GM12865 (cell line): ENCODE data around the gene SASS6.

Experiments used
- DNase-seq: peaks from one replicate; pipeline ENCODE4 v3.0.0; 2010; ENCODE audit warnings: low read depth
- H3K4me3 ChIP-seq: 2 replicates; pipeline ENCODE4 v1.5.1; 2011; ENCODE audit warnings: mild to moderate bottlenecking, low read depth, low read length, control low read depth
- TF ChIP-seq, protein P1 (sequence below): IDR thresholded peaks from 2 replicates; pipeline ENCODE4 v1.5.1; 2011; ENCODE audit warnings: low read length, control low read depth, low read depth, inconsistent platforms; ENCODE audit not compliant: insufficient read depth; ENCODE audit errors: missing control alignments

The SASS6 gene

DNA sequence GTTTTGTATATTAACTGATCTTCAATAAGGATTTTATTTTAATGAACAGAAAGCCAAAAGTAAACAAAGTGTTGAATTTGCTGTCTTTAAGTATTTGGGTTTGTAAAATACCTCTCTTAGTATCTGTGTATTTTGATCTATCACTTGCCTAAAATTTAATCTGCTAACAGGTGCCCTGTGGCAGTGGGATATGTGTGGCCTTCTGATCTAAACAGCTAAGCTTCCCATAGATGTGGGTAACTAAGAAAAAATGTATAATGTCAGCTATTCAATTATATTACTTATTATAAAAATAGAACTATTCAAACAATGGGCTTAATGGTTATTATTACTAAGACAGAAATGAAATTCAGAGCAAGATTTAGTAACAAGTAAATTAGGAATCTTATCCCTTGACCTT lies 30.2 kb upstream of the SASS6 start:
- TF ChIP-seq, protein P1, sequence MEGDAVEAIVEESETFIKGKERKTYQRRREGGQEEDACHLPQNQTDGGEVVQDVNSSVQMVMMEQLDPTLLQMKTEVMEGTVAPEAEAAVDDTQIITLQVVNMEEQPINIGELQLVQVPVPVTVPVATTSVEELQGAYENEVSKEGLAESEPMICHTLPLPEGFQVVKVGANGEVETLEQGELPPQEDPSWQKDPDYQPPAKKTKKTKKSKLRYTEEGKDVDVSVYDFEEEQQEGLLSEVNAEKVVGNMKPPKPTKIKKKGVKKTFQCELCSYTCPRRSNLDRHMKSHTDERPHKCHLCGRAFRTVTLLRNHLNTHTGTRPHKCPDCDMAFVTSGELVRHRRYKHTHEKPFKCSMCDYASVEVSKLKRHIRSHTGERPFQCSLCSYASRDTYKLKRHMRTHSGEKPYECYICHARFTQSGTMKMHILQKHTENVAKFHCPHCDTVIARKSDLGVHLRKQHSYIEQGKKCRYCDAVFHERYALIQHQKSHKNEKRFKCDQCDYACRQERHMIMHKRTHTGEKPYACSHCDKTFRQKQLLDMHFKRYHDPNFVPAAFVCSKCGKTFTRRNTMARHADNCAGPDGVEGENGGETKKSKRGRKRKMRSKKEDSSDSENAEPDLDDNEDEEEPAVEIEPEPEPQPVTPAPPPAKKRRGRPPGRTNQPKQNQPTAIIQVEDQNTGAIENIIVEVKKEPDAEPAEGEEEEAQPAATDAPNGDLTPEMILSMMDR, result no peak
- no peak for DNase-seq
- H3K4me3 ChIP-seq, result no peak overlapping the region

DNA sequence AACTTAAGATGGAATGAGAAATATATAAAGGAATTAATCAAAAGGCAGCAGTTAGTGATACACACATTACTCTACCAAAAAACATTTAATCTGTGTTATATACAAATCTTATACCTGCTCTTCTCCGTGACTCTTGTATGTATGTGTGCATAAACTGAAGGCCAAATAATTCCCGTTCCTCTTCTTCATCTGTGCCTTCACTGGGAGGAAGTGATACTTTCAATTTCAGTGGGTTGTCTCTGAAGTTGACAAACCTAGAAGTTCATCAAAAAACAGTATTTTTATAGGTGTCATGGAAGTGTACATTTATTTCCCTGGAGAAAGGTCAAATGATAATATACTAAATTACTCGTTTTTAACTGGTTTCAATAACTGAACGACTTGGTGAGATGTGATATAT lies 19.5 kb upstream of the SASS6 start:
- TF ChIP-seq, protein P1, result no peak
- H3K4me3 ChIP-seq, result no peak overlapping the region
- peak; percentile 42 for DNase-seq

DNA sequence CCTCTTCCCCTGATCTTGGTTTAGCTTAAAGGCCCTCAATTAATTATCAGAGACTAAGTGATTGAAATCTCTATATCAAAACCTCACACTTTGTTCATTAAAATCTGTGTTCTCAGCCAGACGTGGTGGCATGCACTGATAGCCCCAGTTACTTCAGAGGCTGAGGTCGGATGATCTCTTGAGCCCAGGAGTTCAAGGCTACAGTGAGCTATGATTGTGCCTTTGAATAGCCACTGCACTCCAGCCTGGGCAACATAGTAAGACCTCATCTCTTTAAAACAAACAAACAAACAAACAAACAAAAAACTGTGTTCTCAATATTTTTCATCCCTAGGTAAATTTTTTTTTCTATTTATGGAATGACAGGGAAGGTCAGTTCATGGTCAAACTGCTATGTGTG lies 18.9 kb upstream of the SASS6 start:
- no peak overlapping the region for H3K4me3 ChIP-seq
- no peak for DNase-seq
- TF ChIP-seq, protein P1, result no peak

DNA sequence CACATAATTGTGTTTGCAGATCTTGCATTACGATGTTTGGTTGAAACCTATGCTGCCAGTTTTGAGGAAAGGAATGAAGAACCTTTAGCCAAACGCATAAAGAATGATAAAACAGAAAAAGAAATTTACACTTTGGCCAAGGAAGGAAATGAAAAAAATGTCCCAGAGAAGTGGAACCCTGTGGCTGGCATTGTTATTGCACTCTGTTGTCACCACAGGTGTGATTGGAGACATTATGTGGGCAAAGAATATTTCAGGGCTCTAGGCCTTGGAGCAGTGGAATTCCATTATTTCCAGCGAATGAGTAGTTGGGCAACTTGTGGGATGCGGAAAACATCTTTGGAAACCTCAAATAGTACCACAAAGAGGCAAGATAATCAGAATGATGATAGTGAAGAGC lies 15.1 kb upstream of the SASS6 start:
- TF ChIP-seq, protein P1, result no peak
- H3K4me3 ChIP-seq, result no peak overlapping the region
- no peak for DNase-seq

DNA sequence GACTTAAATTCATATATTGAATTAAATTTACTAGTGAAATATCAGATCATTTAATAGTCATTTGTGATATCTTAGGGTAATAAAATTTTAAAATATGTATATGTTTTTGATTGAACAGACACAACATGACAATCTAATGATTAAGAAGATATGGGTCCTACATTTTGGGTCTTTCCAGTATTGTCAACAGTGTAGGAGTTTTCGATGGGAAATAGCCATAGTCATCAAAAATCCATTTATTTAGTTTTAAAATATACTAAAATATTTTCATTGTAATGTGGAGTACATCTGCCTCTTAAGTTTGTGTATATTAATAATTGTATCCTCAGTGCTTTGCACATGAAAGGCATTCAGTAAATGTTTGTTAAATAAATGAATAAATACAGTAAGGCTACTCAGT lies 14.2 kb upstream of the SASS6 start:
- no peak overlapping the region for H3K4me3 ChIP-seq
- no peak for DNase-seq
- TF ChIP-seq, protein P1, result no peak

DNA sequence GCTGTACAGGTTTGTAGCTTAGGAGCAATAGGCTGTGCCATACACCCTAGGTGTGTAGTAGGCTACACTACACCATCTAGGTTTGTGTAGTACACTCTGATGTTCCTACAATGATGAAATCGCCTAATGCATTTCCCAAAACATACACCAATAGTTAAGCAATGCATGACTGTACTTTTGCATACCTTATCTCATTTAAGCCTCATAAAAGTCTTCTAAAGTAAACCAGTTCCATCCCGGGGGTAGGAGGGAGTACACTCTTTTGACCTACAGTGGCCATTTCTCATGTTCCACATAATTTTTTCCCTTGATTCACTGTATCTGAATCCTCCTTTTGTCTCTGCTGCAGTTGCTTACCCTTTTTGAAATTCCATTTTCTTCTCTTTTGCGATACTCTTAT lies 12.4 kb upstream of the SASS6 start:
- H3K4me3 ChIP-seq, result no peak overlapping the region
- DNase-seq, result no peak
- TF ChIP-seq, protein P1, result no peak

DNA sequence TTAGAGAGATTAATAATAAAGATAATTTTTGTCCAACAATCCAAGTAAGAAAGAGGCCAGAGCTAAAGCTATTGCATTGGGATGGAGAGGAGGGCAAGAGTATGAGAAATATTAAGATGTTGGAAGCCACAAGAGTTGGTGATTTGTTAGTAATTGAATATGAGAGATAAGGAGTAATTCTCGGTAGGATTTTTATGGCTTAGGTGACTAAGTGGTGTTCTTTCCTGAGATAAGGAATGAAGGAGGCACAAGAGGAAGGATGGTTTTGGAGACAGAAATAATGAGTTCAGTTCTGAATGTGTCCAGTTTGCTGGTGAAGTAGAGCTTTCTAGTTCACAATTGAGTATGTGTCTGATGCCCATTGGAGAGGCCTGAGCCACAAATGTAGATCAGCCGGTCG lies 9.6 kb upstream of the SASS6 start:
- no peak overlapping the region for H3K4me3 ChIP-seq
- TF ChIP-seq, protein P1, result no peak
- no peak for DNase-seq
